Colonic mucosa (tissue), 4 donors: ENCODE data around the gene HAND2. TPM values are rescaled to one million over a fixed set of nuclear protein-coding genes. Genes with fewer than 3 reads are reported as not detected.
A peak's percentile ranks its signal among the peaks of the same experiment; 100 is the strongest.

Source experiments
- DNase-seq: peaks from one replicate; pipeline ENCODE4 v3.0.0-alpha.2; 2020
- H3K27ac ChIP-seq: fragments of 200-600 bp; one replicate; pipeline ENCODE4 v1.8.0; 2021
- H3K27me3 ChIP-seq: fragments of 200-600 bp; one replicate; pipeline ENCODE4 v1.8.0; 2021
- H3K36me3 ChIP-seq: fragments of 200-600 bp; one replicate; pipeline ENCODE4 v1.8.0; 2021
- H3K4me1 ChIP-seq: fragments of 200-600 bp; one replicate; pipeline ENCODE4 v1.8.0; 2021; ENCODE audit warnings: mild to moderate bottlenecking
- H3K4me3 ChIP-seq: fragments of 200-600 bp; one replicate; pipeline ENCODE4 v1.8.0; 2021
- H3K9ac ChIP-seq, 2 donors: one replicate each; pipeline ENCODE4 v1.7.0; 2013; ENCODE audit warnings: control low read depth in 2 of 2, low read depth in 2 of 2, low read length in 2 of 2
- H3K9me3 ChIP-seq: fragments of 200-600 bp; one replicate; pipeline ENCODE4 v1.8.0; 2021
- intact Hi-C: fragments of 100-400 bp; cut with DNase I; formaldehyde crosslinking; loops from one replicate; pipeline ENCODE4 v1.14.1; 2022
- total RNA-seq, 2 donors: library from RNA; stranded (reverse); fragmentation: NEBNext Ultra II Directional in 1 of 2; extraction: Animal tissue kit (Norgen Biotek cat#: 25700) in 1 of 2; gene quantifications; one replicate each; pipeline ENCODE4 v1.2.1, GENCODE V29; 2021
- TF ChIP-seq, protein P1 (sequence below): fragments of 200-600 bp; IDR thresholded peaks from one replicate; pipeline ENCODE4 v1.8.0; 2022; ENCODE audit warnings: antibody characterized with exemption, mild to moderate bottlenecking
- donor health status: healthy.
- donor health status: DM: no; HTN: no; CAD: no.
- donor health status: DM: no; HTN: no; CAD: no.

HAND2 gene
- total RNA-seq, 2 donors from 2014 or later, result 1.6 to 9.4 TPM

DNA sequence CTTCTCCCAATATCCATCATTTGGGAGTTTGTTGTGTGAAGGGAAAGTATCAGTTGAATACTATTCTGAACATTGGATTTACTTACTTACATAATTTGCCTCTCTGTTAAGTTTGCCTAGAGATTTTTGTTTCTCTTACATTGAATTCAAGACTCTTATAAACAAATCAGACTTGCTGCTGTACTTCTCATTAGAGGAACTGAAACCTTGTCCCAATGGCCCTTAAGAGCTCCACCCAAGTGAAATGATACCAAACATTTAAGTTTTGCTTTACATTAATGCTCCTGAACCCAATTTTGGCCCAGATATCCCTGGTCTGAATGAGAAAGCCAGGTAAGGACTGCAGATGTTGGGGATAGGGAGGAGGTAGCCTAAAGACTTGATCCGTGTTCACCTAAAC is 32.0 kb downstream of the HAND2 start:
- no peak overlapping the region for H3K9ac ChIP-seq
- no peaks in the 10 kb centered on the region for H3K4me1 ChIP-seq
- no peaks in the 10 kb centered on the region for H3K9me3 ChIP-seq
- TF ChIP-seq, protein P1, sequence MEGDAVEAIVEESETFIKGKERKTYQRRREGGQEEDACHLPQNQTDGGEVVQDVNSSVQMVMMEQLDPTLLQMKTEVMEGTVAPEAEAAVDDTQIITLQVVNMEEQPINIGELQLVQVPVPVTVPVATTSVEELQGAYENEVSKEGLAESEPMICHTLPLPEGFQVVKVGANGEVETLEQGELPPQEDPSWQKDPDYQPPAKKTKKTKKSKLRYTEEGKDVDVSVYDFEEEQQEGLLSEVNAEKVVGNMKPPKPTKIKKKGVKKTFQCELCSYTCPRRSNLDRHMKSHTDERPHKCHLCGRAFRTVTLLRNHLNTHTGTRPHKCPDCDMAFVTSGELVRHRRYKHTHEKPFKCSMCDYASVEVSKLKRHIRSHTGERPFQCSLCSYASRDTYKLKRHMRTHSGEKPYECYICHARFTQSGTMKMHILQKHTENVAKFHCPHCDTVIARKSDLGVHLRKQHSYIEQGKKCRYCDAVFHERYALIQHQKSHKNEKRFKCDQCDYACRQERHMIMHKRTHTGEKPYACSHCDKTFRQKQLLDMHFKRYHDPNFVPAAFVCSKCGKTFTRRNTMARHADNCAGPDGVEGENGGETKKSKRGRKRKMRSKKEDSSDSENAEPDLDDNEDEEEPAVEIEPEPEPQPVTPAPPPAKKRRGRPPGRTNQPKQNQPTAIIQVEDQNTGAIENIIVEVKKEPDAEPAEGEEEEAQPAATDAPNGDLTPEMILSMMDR, result no peak
- intact Hi-C loops, result loop anchor here (10.0 kb wide), 1 partner anchor 183 kb away; no protein-coding TSS in a partner anchor
- DNase-seq, result no peak
- H3K27ac ChIP-seq, result no peak overlapping the region
- H3K36me3 ChIP-seq, result no peaks in the 10 kb centered on the region
- H3K27me3 ChIP-seq, result no peaks in the 10 kb centered on the region
- H3K4me3 ChIP-seq, result no peak overlapping the region

DNA sequence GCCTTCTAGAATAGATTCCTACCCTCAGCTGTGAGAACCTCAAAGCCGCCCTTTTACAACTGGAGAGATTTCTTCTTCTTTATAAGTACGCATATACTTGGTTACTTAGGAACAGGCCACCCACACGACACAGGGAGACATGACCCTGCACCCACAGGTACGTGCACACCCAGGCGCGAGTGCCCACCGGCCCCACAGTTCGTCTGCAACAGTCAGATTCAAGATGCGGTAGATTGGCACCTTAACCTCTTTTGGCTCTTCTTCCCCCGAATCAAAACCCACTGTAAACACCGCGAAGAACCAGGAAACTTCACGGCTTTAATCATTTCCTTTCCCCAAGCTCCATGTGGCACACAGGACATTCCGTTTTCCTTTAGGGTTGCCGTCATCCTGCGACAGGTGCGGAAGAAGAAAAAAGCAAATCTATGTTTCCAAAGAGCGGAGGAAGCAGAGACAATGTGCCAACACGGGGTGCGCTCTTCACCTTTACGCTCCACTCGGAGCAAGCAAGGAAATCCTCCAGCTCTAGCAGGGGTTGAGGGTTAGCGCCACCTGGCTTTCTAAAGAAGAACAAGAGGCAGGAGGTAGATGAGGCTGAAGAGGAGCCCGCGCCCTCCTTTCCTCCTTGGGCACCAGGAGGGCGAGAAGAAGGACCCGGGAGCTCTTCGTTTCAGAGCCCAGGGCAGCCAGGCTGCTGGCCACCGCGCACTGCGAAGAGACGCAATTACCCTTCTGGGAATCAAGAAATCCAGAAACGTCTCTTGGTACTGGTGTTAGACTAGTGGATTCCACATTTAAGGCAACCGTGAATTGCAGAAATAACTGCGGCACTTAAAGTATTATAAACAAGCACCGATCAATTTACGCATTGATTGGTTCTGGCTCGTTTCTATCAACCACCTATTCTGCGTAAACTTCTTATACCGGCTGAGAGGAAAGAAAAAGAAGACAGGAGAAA is 35.7 kb downstream of the HAND2 start:
- H3K4me1 ChIP-seq, result no peaks in the 10 kb centered on the region
- H3K4me3 ChIP-seq, result peak overlapping the region; percentile 21
- no peaks in the 10 kb centered on the region for H3K36me3 ChIP-seq
- TF ChIP-seq, protein P1, result peak; percentile 72
- no peak overlapping the region for H3K27ac ChIP-seq
- DNase-seq, result peak; percentile 78
- H3K27me3 ChIP-seq, result no peaks in the 10 kb centered on the region
- peak overlapping the region in 1 of 2 donors; percentile 37 for H3K9ac ChIP-seq
- no peaks in the 10 kb centered on the region for H3K9me3 ChIP-seq
- intact Hi-C loops, result loop anchor here (5.0 to 10.0 kb wide), 2 partner anchors 72 to 179 kb away; no protein-coding TSS in a partner anchor

DNA sequence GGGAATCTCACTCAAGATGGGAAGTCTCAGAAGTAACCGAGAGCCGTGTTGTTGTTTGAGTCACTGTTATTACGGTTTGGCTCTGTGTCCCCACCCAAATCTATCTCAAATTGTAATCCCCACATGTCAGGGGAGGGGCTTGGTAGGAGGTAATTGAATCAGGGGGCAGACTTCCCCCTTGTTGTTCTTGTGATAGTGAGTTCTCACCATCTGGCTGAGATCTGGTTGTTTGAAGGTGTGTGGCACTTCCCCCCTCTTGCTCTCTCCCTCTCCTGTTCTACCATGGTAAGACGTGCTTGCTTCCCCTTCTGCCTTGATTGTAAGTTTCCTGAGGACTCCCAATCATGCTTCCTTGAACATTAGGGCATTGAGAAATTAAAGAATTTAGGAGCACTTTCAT is 37.0 kb downstream of the HAND2 start:
- no peak overlapping the region for H3K27ac ChIP-seq
- H3K9ac ChIP-seq, result no peak overlapping the region
- intact Hi-C loops, result loop anchor here (5.0 to 10.0 kb wide), 2 partner anchors 71 to 178 kb away; no protein-coding TSS in a partner anchor
- no peaks in the 10 kb centered on the region for H3K9me3 ChIP-seq
- TF ChIP-seq, protein P1, result no peak
- H3K36me3 ChIP-seq, result no peaks in the 10 kb centered on the region
- H3K27me3 ChIP-seq, result no peaks in the 10 kb centered on the region
- no peaks in the 10 kb centered on the region for H3K4me1 ChIP-seq
- no peak for DNase-seq
- H3K4me3 ChIP-seq, result no peak overlapping the region

DNA sequence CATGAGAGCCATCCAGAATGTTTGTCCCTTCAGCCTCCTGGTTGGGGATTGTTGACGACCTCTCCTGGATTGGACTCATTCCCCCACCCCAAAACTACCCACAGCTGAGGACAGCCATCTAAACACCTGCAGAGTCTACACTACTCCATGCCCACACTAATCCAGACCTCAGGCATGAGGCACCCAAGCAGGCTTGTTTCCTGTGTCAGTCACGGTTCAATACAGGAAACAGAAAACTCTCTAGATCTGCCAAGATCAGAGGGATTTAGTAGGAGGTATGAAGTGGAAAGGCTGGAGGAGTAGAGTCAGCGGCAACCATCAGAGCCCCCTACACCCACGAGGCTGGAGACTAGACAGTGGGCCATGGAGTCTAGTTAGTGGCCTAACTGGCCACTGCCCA is 37.7 kb downstream of the HAND2 start:
- no peak for DNase-seq
- Histone ChIP-seq H3K9ac (no peak overlapping the region), H3K36me3 (no peaks in the 10 kb centered on the region), H3K27ac (no peak overlapping the region), H3K4me3 (no peak overlapping the region), H3K4me1 (no peaks in the 10 kb centered on the region), H3K9me3 (no peaks in the 10 kb centered on the region), H3K27me3 (no peaks in the 10 kb centered on the region)
- intact Hi-C loops, result loop anchor here (5.0 to 10.0 kb wide), 2 partner anchors 70 to 178 kb away; no protein-coding TSS in a partner anchor
- TF ChIP-seq, protein P1, result no peak

DNA sequence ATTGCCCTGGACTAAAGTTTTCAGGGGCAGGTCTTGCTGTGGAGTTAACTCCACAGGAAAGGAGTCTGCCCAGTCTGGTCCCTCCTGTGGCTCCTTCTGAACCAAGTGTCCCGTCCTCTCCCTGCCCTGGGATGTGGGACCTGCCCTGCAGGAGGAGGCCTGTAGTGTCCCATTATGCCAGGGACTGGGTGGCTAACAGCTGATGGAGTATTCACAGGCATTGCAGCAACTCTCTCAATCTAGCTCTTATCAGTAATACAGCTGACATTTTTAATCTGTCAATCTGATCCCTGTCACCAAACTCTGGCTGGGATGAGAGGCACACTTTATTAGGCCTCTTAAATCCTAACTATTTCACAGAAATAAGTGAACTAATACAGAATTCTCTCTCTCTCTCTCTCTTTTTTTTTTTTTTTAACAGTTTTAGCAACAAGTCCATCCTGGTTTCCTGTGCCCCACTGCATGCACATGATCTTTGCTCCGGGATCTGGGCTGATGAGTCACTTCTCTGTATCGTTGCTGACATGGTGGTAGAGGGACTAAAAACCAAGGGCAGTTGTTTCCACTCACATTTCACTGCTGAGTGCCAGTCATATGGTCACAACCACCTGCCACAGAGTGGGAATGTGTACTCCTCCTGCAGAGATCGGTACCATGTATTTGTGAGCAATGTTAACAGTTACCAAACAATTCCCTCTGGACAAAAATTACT is 39.1 kb downstream of the HAND2 start:
- Histone ChIP-seq H3K4me1 (no peaks in the 10 kb centered on the region), H3K36me3 (no peaks in the 10 kb centered on the region), H3K27ac (no peak overlapping the region), H3K27me3 (no peaks in the 10 kb centered on the region), H3K4me3 (no peak overlapping the region), H3K9ac (no peak overlapping the region), H3K9me3 (no peaks in the 10 kb centered on the region)
- TF ChIP-seq, protein P1, result no peak
- intact Hi-C loops, result loop anchor here (5.0 to 10.0 kb wide), 2 partner anchors 69 to 176 kb away; no protein-coding TSS in a partner anchor
- no peak for DNase-seq
